Sigmoid colon (tissue), 3 donors: ENCODE results near the gene IRF2BP2.

Experiments used
- CTCF ChIP-seq, 4 experiments: fragments of 450-650 bp in 3 of 4; fragments of 200-600 bp in 1 of 4; IDR thresholded peaks; one replicate each; pipeline ENCODE4 v1.5.1; 2016 to 2019; ENCODE audit warnings: antibody characterized with exemption in 4 of 4, mild to moderate bottlenecking in 3 of 4, moderate library complexity in 2 of 4
- POLR2A ChIP-seq, 2 donors: fragments of 450-650 bp; IDR thresholded peaks; one replicate each; pipeline ENCODE4 v1.6.1; 2016; ENCODE audit warnings: antibody characterized with exemption in 2 of 2, mild to moderate bottlenecking in 2 of 2, moderate library complexity in 2 of 2

DNA sequence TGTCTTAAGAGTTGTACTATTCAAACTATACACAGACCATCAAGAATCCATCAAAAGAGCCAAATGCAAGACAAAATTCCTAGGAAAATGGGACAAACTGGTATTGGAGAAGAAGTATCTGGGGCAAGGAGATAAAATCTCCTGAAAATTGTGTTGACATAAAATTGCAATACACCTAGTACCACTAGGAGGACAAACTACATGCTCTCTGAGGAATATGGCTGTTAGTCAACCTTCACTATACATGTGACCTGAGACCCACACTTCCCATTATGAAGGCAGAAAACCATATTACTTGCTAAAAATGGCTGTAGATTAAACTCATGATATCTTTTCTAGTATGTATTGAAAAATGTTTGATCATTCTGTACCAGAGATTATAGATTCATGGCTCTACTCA is 30.0 kb downstream of the IRF2BP2 start:
- peak in 1 of 4 experiments; percentile 9 for TF ChIP-seq CTCF (IDR thresholded peaks at IDR 0.05)
- TF ChIP-seq POLR2A (IDR thresholded peaks at IDR 0.05) = no peak
